Mesothelial cell of epicardium (in vitro differentiated cells): ENCODE results near the gene KCNJ15. TPM values are rescaled to one million over a fixed set of nuclear protein-coding genes. Genes with fewer than 3 reads are reported as not detected.

Experiments
- DNase-seq, 2 experiments: peaks; one replicate each; pipeline ENCODE4 v3.0.0; 2021; ENCODE audit warnings: low spot score in 2 of 2; ENCODE audit not compliant: unreplicated experiment in 2 of 2
- H3K27ac Mint-ChIP-seq: 2 replicates; pipeline ENCODE4 v1.8.0; 2021; ENCODE audit warnings: mixed read lengths
- H3K27me3 Mint-ChIP-seq: 2 replicates; pipeline ENCODE4 v1.8.0; 2021; ENCODE audit warnings: low read depth, mixed read lengths
- H3K36me3 Mint-ChIP-seq: 2 replicates; pipeline ENCODE4 v1.8.0; 2021; ENCODE audit warnings: mixed read lengths
- H3K4me1 Mint-ChIP-seq: 2 replicates; pipeline ENCODE4 v1.8.0; 2021; ENCODE audit warnings: mixed read lengths
- H3K4me3 Mint-ChIP-seq: 2 replicates; pipeline ENCODE4 v1.8.0; 2021; ENCODE audit warnings: mild to moderate bottlenecking, moderate library complexity, mixed read lengths
- H3K9me3 Mint-ChIP-seq: 2 replicates; pipeline ENCODE4 v1.8.0; 2021; ENCODE audit warnings: mixed read lengths
- CTCF ChIP-seq: fragments of 200-600 bp; sonication (generic); IDR thresholded peaks from one replicate; pipeline ENCODE4 v1.5.0; 2021; ENCODE audit warnings: antibody characterized with exemption; ENCODE audit not compliant: unreplicated experiment
- total RNA-seq: library from RNA; stranded (reverse); gene quantifications from 3 replicates; pipeline ENCODE4 v1.2.1, GENCODE V29; 2021

KCNJ15 gene
- total RNA-seq, 1 donor from 2014 or later, result 1.9 TPM

DNA sequence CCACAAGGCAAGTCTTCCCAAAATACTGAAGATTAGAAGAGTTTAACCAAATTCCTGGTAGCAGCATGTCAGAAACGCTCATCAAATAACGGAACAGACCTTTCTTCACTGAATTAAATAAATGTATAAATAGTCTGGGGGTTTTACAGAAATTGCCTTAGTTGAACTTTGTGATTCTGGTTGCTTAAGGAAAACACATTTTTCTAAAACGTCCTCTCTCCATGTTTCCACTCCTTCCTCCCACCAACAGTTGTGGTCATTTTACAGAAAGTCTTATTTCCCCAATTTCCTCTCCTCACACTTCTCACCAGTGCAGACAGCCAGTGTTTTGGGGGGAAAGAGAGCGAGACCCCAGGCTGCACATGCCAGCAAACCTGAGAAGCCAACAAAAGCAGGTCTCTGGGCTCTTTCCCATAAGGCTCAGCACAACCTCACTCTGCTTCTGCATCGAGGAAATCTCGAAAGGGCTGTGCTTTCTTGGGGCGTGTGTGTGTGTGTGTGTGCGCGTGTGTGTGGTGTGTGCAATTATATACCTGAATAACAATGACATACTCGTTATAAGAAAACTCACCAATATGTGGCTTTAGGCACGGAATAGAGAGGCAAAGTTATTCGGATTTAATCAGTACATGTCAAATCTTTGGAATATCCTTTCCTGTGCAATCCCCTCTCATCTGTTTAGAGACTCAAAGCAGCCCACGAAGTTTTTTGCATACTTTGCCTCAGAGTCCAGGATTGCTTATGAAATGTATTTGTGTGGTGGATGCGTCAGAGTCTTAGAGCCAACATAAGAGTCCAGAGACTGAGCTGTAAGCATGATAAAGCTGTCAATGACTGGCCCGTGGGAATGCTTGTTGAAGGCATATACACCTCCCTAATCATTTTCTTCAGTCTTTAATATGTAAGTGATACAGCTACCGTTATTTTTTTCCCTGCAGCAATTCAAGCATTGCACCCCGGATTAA, 2.0 kb downstream of the KCNJ15 start:
- no peak for TF ChIP-seq CTCF
- no peak for DNase-seq
- H3K4me1 Mint-ChIP-seq, result peaks cover 10% of the 10 kb centered on the region
- H3K36me3 Mint-ChIP-seq, result no peaks in the 10 kb centered on the region
- H3K27ac Mint-ChIP-seq, result no peak overlapping the region
- peaks cover 9% of the 10 kb centered on the region for H3K27me3 Mint-ChIP-seq
- H3K9me3 Mint-ChIP-seq, result no peaks in the 10 kb centered on the region
- H3K4me3 Mint-ChIP-seq, result no peak overlapping the region

GRCh38 chr21:38259665-38260064, 2.9 kb downstream of the KCNJ15 start:
- H3K27ac Mint-ChIP-seq, result no peak overlapping the region
- H3K36me3 Mint-ChIP-seq, result no peaks in the 10 kb centered on the region
- peaks cover 17% of the 10 kb centered on the region for H3K4me1 Mint-ChIP-seq
- no peak for DNase-seq
- H3K9me3 Mint-ChIP-seq, result no peaks in the 10 kb centered on the region
- H3K4me3 Mint-ChIP-seq, result no peak overlapping the region
- peaks cover 9% of the 10 kb centered on the region for H3K27me3 Mint-ChIP-seq
- TF ChIP-seq CTCF, result no peak

- H3K27me3 Mint-ChIP-seq, result peaks cover 9% of the 10 kb centered on the region
- H3K36me3 Mint-ChIP-seq, result no peaks in the 10 kb centered on the region
- no peak for DNase-seq
- H3K4me3 Mint-ChIP-seq, result no peak overlapping the region
- TF ChIP-seq CTCF, result no peak
- H3K9me3 Mint-ChIP-seq, result no peaks in the 10 kb centered on the region
- H3K27ac Mint-ChIP-seq, result no peak overlapping the region
- H3K4me1 Mint-ChIP-seq, result peaks cover 19% of the 10 kb centered on the region
These were observed 3.6 kb downstream of the KCNJ15 start for GRCh38 chr21:38260426-38260825.

DNA sequence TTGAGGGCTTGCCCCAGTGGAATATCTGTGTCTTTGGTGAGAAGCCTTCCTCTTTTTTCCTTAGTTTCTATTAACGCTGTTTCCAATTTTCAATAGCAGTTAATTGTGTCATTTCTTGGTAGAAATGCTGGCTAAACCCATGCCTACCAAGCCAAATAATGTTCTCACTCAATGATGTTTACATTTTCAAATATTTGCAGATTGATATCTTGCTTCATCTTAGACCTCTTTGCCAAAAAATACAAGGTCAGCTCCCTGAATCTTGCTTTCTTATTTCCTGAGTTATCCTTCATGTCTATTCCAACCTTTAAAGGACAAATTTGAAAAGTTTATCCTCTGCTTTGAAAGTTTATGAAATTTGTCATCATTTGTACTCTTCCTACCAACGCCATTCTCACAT, 5.1 kb downstream of the KCNJ15 start:
- no peak for DNase-seq
- TF ChIP-seq CTCF, result no peak
- Mint-ChIP-seq H3K4me3 (no peak overlapping the region), H3K36me3 (no peaks in the 10 kb centered on the region), H3K4me1 (peaks cover 23% of the 10 kb centered on the region), H3K9me3 (no peaks in the 10 kb centered on the region), H3K27ac (no peak overlapping the region), H3K27me3 (peaks cover 9% of the 10 kb centered on the region)

- TF ChIP-seq CTCF, result no peak
- Mint-ChIP-seq H3K27me3 (peaks cover 4% of the 10 kb centered on the region), H3K9me3 (no peaks in the 10 kb centered on the region), H3K36me3 (no peaks in the 10 kb centered on the region), H3K4me3 (no peak overlapping the region), H3K4me1 (peaks cover 24% of the 10 kb centered on the region), H3K27ac (no peak overlapping the region)
- DNase-seq, result no peak
These were observed 6.7 kb downstream of the KCNJ15 start for GRCh38 chr21:38263493-38263892.
